Measurements from ENCODE around the gene STX18. TPM values are rescaled to one million over a fixed set of nuclear protein-coding genes. Genes with fewer than 3 reads are reported as not detected.

The STX18 gene
- total RNA-seq, 4 donors from 2014 or later, result 16.1 to 41.9 (median 20.5) TPM

DNA sequence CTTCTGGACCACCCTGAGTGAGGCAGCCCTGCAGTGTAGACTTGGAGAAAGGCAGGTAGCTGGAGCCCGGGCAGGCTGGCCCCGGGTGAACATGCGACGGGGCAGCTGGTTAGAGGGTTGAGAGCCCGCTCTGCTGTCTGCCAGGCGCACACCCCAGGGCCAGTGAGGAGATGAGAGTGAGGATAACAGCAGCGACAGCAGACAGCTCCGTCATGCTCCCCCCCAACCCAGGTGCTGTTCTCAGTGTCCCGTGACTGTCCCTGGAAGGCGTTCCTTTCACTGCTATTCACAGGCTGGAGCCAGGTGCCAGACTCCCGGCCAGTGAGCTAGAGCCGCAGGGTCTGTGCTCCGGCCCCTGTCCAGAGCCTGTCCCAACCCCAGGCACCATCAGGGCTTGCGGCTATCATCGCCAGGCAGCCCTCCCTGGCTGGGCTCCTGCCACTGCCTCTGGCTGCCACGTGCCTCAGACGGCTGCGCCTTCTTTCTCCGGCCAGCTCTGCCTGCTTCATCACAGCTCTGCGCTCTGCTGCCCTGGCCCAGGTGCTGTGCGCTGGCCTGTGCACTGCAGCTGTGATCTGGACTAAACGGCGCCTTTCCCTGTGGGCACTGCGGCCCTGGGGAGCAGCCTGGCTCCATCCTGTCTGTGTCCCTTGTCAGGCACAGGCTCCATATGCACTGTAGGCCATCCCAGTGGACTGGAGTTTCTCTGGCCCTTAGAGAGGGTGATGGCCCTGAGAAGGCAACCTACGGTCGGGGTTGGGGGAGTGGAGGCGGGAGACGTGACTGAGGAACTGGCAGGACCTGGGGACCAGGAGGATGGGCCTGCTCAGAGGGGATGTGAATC, 135.2 kb downstream of the STX18 start:
- TF ChIP-seq EP300 (IDR thresholded peaks at IDR 0.05) (no peak), POLR2AphosphoS5 (IDR thresholded peaks at IDR 0.05) (no peak), POLR2A (IDR thresholded peaks at IDR 0.05) (no peak)
- TF ChIP-seq, protein P1, sequence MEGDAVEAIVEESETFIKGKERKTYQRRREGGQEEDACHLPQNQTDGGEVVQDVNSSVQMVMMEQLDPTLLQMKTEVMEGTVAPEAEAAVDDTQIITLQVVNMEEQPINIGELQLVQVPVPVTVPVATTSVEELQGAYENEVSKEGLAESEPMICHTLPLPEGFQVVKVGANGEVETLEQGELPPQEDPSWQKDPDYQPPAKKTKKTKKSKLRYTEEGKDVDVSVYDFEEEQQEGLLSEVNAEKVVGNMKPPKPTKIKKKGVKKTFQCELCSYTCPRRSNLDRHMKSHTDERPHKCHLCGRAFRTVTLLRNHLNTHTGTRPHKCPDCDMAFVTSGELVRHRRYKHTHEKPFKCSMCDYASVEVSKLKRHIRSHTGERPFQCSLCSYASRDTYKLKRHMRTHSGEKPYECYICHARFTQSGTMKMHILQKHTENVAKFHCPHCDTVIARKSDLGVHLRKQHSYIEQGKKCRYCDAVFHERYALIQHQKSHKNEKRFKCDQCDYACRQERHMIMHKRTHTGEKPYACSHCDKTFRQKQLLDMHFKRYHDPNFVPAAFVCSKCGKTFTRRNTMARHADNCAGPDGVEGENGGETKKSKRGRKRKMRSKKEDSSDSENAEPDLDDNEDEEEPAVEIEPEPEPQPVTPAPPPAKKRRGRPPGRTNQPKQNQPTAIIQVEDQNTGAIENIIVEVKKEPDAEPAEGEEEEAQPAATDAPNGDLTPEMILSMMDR (IDR thresholded peaks at IDR 0.05), result no peak
- Histone ChIP-seq H3K4me1 (peaks cover 19% of the 10 kb centered on the region), H3K27me3 (peaks cover 12% of the 10 kb centered on the region), H3K27ac (no peak overlapping the region), H3K36me3 (peaks cover 8% of the 10 kb centered on the region), H3K9me3 (no peaks in the 10 kb centered on the region), H3K4me3 (no peak overlapping the region)
- WGBS, result 72% methylated on average over 23 of the region's 28 CpGs
- DNase-seq (ENCODE audit: low spot score in 2 of 2), result no peak

DNA sequence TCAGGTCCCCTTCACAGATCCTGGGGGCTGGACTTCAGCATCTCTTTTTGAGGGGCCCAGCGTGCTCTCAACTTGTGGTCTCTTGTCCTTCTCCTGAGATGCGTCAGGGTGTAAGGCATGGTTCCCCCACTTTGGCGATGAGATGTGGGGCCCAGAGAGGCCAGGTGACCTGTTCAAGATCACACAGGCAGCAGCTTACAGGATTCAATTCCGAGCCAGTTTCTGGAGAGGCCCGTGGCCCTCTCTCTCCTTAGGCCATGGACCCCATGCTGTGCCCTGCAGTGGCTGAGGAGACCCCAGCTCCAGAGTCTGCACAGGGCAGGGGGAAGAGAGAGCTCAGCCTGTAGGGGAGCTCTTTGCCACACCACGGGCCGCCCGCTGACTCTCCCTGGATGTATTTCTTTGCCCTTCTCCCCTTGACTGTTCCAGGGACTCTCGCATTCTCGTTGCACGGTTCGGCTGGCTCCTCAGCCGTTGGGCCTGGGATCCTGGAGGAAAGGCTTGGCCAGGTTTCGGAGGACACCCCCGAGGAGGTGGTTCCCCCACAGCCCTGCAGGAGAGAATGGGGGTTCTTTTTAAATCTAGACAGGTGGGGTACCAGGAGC, 136.4 kb downstream of the STX18 start:
- H3K27ac ChIP-seq, result no peak overlapping the region
- no peaks in the 10 kb centered on the region for H3K9me3 ChIP-seq
- H3K36me3 ChIP-seq, result peaks cover 1% of the 10 kb centered on the region
- no peak overlapping the region for H3K4me3 ChIP-seq
- 94% methylated on average over 10 of the region's 15 CpGs for WGBS
- TF ChIP-seq POLR2AphosphoS5 (IDR thresholded peaks at IDR 0.05) (no peak), POLR2A (IDR thresholded peaks at IDR 0.05) (no peak), EP300 (IDR thresholded peaks at IDR 0.05) (no peak)
- TF ChIP-seq, protein P1 (IDR thresholded peaks at IDR 0.05), result no peak
- peaks cover 19% of the 10 kb centered on the region for H3K4me1 ChIP-seq
- no peak for DNase-seq (ENCODE audit: low spot score in 2 of 2)
- H3K27me3 ChIP-seq, result peaks cover 22% of the 10 kb centered on the region

DNA sequence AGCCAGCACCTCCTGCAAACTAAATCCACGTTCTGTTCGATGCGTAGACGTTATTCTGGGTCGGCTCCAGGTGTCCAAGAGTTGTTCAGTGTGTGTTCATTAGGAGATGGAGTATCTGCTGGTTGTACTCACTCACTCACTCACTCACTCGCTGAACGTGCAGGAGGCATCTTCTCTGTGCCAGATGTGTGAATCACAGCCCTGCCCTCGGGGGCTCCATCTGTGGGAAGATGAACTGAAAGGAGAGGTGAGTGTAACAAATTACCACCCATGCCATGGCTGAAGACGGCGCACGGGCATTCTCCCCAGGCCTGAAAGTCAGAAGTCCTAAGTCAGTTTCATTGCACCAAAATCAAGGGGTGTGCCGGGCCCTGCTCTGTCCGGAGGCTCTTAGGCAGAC, 138.9 kb downstream of the STX18 start:
- Histone ChIP-seq H3K9me3 (no peaks in the 10 kb centered on the region), H3K4me1 (peaks cover 11% of the 10 kb centered on the region), H3K27ac (no peak overlapping the region), H3K36me3 (no peaks in the 10 kb centered on the region), H3K4me3 (no peak overlapping the region), H3K27me3 (peaks cover 26% of the 10 kb centered on the region)
- no peak for TF ChIP-seq POLR2AphosphoS5 (IDR thresholded peaks at IDR 0.05)
- no peak for TF ChIP-seq POLR2A (IDR thresholded peaks at IDR 0.05)
- TF ChIP-seq EP300 (IDR thresholded peaks at IDR 0.05), result no peak
- TF ChIP-seq, protein P1 (IDR thresholded peaks at IDR 0.05), result no peak
- no peak for DNase-seq (ENCODE audit: low spot score in 2 of 2)
- 55% methylated on average over 13 of the region's 13 CpGs for WGBS

DNA sequence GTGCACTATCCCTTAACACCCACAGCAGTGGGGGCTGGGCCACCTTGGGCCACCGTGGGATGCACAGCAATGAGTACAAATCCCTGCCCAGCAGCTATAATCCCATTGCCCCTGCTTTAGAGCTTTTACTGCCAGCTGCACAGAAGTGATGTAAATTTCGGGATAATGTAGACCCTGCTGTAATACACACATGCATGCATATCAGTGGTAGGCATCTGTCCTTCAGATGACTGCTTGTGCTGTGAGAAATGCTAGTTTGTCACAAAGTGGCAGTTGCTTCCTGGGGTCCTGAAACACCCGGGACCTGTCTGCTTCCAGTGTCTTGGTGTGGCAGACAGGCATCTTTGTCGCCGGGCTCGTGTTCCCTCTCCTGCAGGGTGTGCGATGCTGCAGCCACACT, 140.8 kb downstream of the STX18 start:
- Histone ChIP-seq H3K27me3 (peaks cover 38% of the 10 kb centered on the region), H3K36me3 (no peaks in the 10 kb centered on the region), H3K4me1 (peaks cover 11% of the 10 kb centered on the region), H3K4me3 (no peak overlapping the region), H3K27ac (no peak overlapping the region), H3K9me3 (no peaks in the 10 kb centered on the region)
- TF ChIP-seq POLR2AphosphoS5 (IDR thresholded peaks at IDR 0.05) (no peak), POLR2A (IDR thresholded peaks at IDR 0.05) (no peak), EP300 (IDR thresholded peaks at IDR 0.05) (no peak)
- TF ChIP-seq, protein P1 (IDR thresholded peaks at IDR 0.05), result no peak
- no peak for DNase-seq (ENCODE audit: low spot score in 2 of 2)
- 69% methylated on average over 6 of the region's 7 CpGs for WGBS

DNA sequence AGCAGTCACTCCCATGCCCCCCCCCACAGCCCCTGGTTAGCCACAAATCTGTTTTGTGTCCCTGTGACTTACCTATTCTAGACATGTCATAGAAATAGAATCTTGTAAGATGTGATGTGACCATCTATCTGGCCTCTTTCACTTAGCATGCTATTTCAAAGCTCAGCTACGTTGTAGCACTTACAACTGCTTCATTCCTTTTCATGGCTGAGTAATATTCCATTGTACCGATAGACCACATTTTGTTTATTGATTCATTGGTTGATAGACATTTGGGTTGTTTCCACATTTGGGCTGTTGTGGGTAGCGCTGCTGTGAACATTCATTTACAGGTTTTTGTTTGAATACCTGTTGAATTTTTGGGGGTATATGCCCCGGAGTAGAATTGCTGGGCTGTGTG, 143.4 kb downstream of the STX18 start:
- TF ChIP-seq, protein P1 (IDR thresholded peaks at IDR 0.05), result no peak
- no peak for TF ChIP-seq POLR2A (IDR thresholded peaks at IDR 0.05)
- no peak for TF ChIP-seq POLR2AphosphoS5 (IDR thresholded peaks at IDR 0.05)
- no peak for TF ChIP-seq EP300 (IDR thresholded peaks at IDR 0.05)
- H3K36me3 ChIP-seq, result no peaks in the 10 kb centered on the region
- DNase-seq (ENCODE audit: low spot score in 2 of 2), result no peak
- H3K9me3 ChIP-seq, result no peaks in the 10 kb centered on the region
- WGBS, result 71% methylated on average over 4 of the region's 4 CpGs
- H3K27me3 ChIP-seq, result peaks cover 55% of the 10 kb centered on the region
- no peak overlapping the region for H3K4me3 ChIP-seq
- peaks cover 33% of the 10 kb centered on the region for H3K4me1 ChIP-seq
- no peak overlapping the region for H3K27ac ChIP-seq

Data from suprapubic skin (tissue), 4 donors.